ENCODE results near the gene USP17L28.
"Not testable (repeated sequence)": the region's sequence is repeated elsewhere in the genome, so short reads cannot be mapped to it uniquely, and the experiment has no call there.

USP17L28 gene

GRCh38 chr4:9348593-9348992 lies at the start of gene USP17L28:
Gene USP17L28, plus strand, starts transcription at chr4:9348893. Its CDS starts 0 bp downstream, at chr4:9348893.
- H3K27me3 ChIP-seq (replicated peaks; ENCODE audit: control insufficient read depth, insufficient read depth, low read length); DNase-seq (ENCODE audit: extremely low read depth, insufficient read length); H3K4me3 ChIP-seq (replicated peaks; ENCODE audit: low read depth, low read length); H3K36me3 ChIP-seq (ENCODE audit: control insufficient read depth, insufficient read depth, low read length): not testable (repeated sequence)

- not testable (repeated sequence) for H3K27me3 ChIP-seq (replicated peaks; ENCODE audit: control insufficient read depth, insufficient read depth, low read length); DNase-seq (ENCODE audit: extremely low read depth, insufficient read length); H3K36me3 ChIP-seq (ENCODE audit: control insufficient read depth, insufficient read depth, low read length); H3K4me3 ChIP-seq (replicated peaks; ENCODE audit: low read depth, low read length)
Measured at GRCh38 chr4:9324191-9324590, 24.5 kb upstream of the USP17L28 start.

- not testable (repeated sequence) for H3K36me3 ChIP-seq (ENCODE audit: control insufficient read depth, insufficient read depth, low read length); H3K4me3 ChIP-seq (replicated peaks; ENCODE audit: low read depth, low read length); DNase-seq (ENCODE audit: extremely low read depth, insufficient read length); H3K27me3 ChIP-seq (replicated peaks; ENCODE audit: control insufficient read depth, insufficient read depth, low read length)
Measured at GRCh38 chr4:9324865-9325264, 23.8 kb upstream of the USP17L28 start, which contains the start of gene USP17L24. Gene USP17L24, plus strand, starts transcription at chr4:9325165. Its CDS starts 0 bp downstream, at chr4:9325165.

GRCh38 chr4:9329611-9330010 lies 19.1 kb upstream of the USP17L28 start, which contains the start of gene USP17L25:
Gene USP17L25, plus strand, starts transcription at chr4:9329911. Its CDS starts 0 bp downstream, at chr4:9329911.
- not testable (repeated sequence) for DNase-seq (ENCODE audit: extremely low read depth, insufficient read length); H3K27me3 ChIP-seq (replicated peaks; ENCODE audit: control insufficient read depth, insufficient read depth, low read length); H3K36me3 ChIP-seq (ENCODE audit: control insufficient read depth, insufficient read depth, low read length); H3K4me3 ChIP-seq (replicated peaks; ENCODE audit: low read depth, low read length)

- H3K4me3 ChIP-seq (replicated peaks; ENCODE audit: low read depth, low read length); H3K27me3 ChIP-seq (replicated peaks; ENCODE audit: control insufficient read depth, insufficient read depth, low read length); H3K36me3 ChIP-seq (ENCODE audit: control insufficient read depth, insufficient read depth, low read length); DNase-seq (ENCODE audit: extremely low read depth, insufficient read length): not testable (repeated sequence)
Measured at GRCh38 chr4:9334358-9334757, 14.3 kb upstream of the USP17L28 start, which contains the start of gene USP17L26. Gene USP17L26, plus strand, starts transcription at chr4:9334658. Its CDS starts 0 bp downstream, at chr4:9334658.

GRCh38 chr4:9339103-9339502 lies 9.6 kb upstream of the USP17L28 start, which contains the start of gene USP17L5:
Gene USP17L5, plus strand, starts transcription at chr4:9339403. Its CDS starts 0 bp downstream, at chr4:9339403.
- not testable (repeated sequence) for DNase-seq (ENCODE audit: extremely low read depth, insufficient read length); H3K4me3 ChIP-seq (replicated peaks; ENCODE audit: low read depth, low read length); H3K27me3 ChIP-seq (replicated peaks; ENCODE audit: control insufficient read depth, insufficient read depth, low read length); H3K36me3 ChIP-seq (ENCODE audit: control insufficient read depth, insufficient read depth, low read length)

GRCh38 chr4:9343848-9344247 lies 4.8 kb upstream of the USP17L28 start, which contains the start of gene USP17L27:
Gene USP17L27, plus strand, starts transcription at chr4:9344148. Its CDS starts 0 bp downstream, at chr4:9344148.
- not testable (repeated sequence) for H3K27me3 ChIP-seq (replicated peaks; ENCODE audit: control insufficient read depth, insufficient read depth, low read length); H3K4me3 ChIP-seq (replicated peaks; ENCODE audit: low read depth, low read length); H3K36me3 ChIP-seq (ENCODE audit: control insufficient read depth, insufficient read depth, low read length); DNase-seq (ENCODE audit: extremely low read depth, insufficient read length)

GRCh38 chr4:9350866-9351265 lies 2.2 kb downstream of the USP17L28 start:
- not testable (repeated sequence) for H3K4me3 ChIP-seq (replicated peaks; ENCODE audit: low read depth, low read length); DNase-seq (ENCODE audit: extremely low read depth, insufficient read length); H3K27me3 ChIP-seq (replicated peaks; ENCODE audit: control insufficient read depth, insufficient read depth, low read length); H3K36me3 ChIP-seq (ENCODE audit: control insufficient read depth, insufficient read depth, low read length)

- not testable (repeated sequence) for H3K4me3 ChIP-seq (replicated peaks; ENCODE audit: low read depth, low read length); H3K27me3 ChIP-seq (replicated peaks; ENCODE audit: control insufficient read depth, insufficient read depth, low read length); H3K36me3 ChIP-seq (ENCODE audit: control insufficient read depth, insufficient read depth, low read length); DNase-seq (ENCODE audit: extremely low read depth, insufficient read length)
Measured at GRCh38 chr4:9353338-9353737, 4.6 kb downstream of the USP17L28 start, which contains the start of gene USP17L29. Gene USP17L29, plus strand, starts transcription at chr4:9353638. Its CDS starts 0 bp downstream, at chr4:9353638.

GRCh38 chr4:9362829-9363228 lies 14.1 kb downstream of the USP17L28 start, which contains the start of gene USP17L30:
Gene USP17L30, plus strand, starts transcription at chr4:9363129. Its CDS starts 0 bp downstream, at chr4:9363129.
- not testable (repeated sequence) for H3K27me3 ChIP-seq (replicated peaks; ENCODE audit: control insufficient read depth, insufficient read depth, low read length); DNase-seq (ENCODE audit: extremely low read depth, insufficient read length); H3K36me3 ChIP-seq (ENCODE audit: control insufficient read depth, insufficient read depth, low read length); H3K4me3 ChIP-seq (replicated peaks; ENCODE audit: low read depth, low read length)

GRCh38 chr4:9379881-9380280 lies 31.2 kb downstream of the USP17L28 start:
- not testable (repeated sequence) for H3K4me3 ChIP-seq (replicated peaks; ENCODE audit: low read depth, low read length); H3K36me3 ChIP-seq (ENCODE audit: control insufficient read depth, insufficient read depth, low read length); DNase-seq (ENCODE audit: extremely low read depth, insufficient read length); H3K27me3 ChIP-seq (replicated peaks; ENCODE audit: control insufficient read depth, insufficient read depth, low read length)
